T-helper 17 cell (primary cell): ENCODE results near the gene HDAC4. TPM values are rescaled to one million over a fixed set of nuclear protein-coding genes. Genes with fewer than 3 reads are reported as not detected.

Experiments used
- ATAC-seq: fragments of 150-1000 bp; cut with Tn5 transposase; 2 replicates; pipeline ENCODE4 v1.10.0; 2021; ENCODE audit warnings: mild to moderate bottlenecking, moderate library complexity
- DNase-seq, 3 donors: peaks; one replicate each; pipeline versions ENCODE4 v3.0.0 to v3.0.0-alpha.2; 2020 to 2021
- H3K9me3 ChIP-seq: one replicate; pipeline ENCODE4 v1.7.0; 2013; ENCODE audit warnings: low read length, mild to moderate bottlenecking; ENCODE audit not compliant: control insufficient read depth, poor library complexity, severe bottlenecking
- H3K27ac Mint-ChIP-seq: one replicate; pipeline ENCODE4 v1.8.0; 2022; ENCODE audit warnings: mild to moderate bottlenecking, moderate library complexity, mixed read lengths
- H3K27me3 Mint-ChIP-seq: one replicate; pipeline ENCODE4 v1.8.0; 2022; ENCODE audit warnings: mixed read lengths
- H3K36me3 Mint-ChIP-seq: one replicate; pipeline ENCODE4 v1.8.0; 2022; ENCODE audit warnings: low read depth, mixed read lengths
- H3K4me1 Mint-ChIP-seq: one replicate; pipeline ENCODE4 v1.8.0; 2022; ENCODE audit warnings: mild to moderate bottlenecking, mixed read lengths
- H3K4me3 Mint-ChIP-seq: one replicate; pipeline ENCODE4 v1.8.0; 2022; ENCODE audit warnings: mild to moderate bottlenecking, moderate library complexity, mixed read lengths
- total RNA-seq, 4 donors: library from RNA in 2 of 4; stranded (reverse) in 2 of 4; gene quantifications; one replicate each; pipeline ENCODE4 v1.2.3 and lab custom pipeline; 2022 to 2026

The HDAC4 gene
- total RNA-seq, 2 donors from 2014 or later: 78.9 to 79.0 TPM

GRCh38 chr2:239109928-239110545 is 290.8 kb downstream of the HDAC4 start:
- no peak for ATAC-seq
- H3K4me1 Mint-ChIP-seq: no peaks in the 10 kb centered on the region
- H3K4me3 Mint-ChIP-seq: no peak overlapping the region
- DNase-seq: no peak
- no peaks in the 10 kb centered on the region for H3K27me3 Mint-ChIP-seq
- H3K36me3 Mint-ChIP-seq: peaks cover 4% of the 10 kb centered on the region
- H3K27ac Mint-ChIP-seq: no peak overlapping the region
- H3K9me3 ChIP-seq: no peaks in the 10 kb centered on the region

- DNase-seq: no peak
- ATAC-seq: no peak
- Mint-ChIP-seq H3K4me1 (peaks cover 4% of the 10 kb centered on the region), H3K27ac (no peak overlapping the region), H3K27me3 (no peaks in the 10 kb centered on the region), H3K4me3 (no peak overlapping the region), H3K36me3 (peaks cover 6% of the 10 kb centered on the region)
- no peaks in the 10 kb centered on the region for H3K9me3 ChIP-seq
These were observed 291.5 kb downstream of the HDAC4 start for GRCh38 chr2:239109041-239109927.

DNA sequence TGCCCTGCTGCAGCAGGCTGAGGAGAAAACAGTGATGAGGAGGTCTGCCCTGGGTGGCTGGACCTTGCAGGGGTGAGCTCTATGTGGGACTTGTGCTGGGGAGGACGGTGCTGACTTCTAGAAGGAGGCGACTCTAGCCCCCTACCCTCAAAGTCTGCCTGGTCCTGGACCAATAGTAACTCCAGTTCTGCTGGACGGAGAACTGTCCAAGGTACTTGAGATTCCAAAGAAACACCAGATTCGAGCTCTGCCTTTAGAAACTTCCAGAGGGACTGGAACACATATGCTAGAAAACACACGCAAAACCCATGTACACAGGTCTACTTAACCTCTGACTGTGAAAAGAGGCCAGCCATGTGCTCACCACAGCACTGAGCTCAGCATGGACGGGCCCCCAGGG is 292.4 kb downstream of the HDAC4 start:
- peaks cover 6% of the 10 kb centered on the region for H3K36me3 Mint-ChIP-seq
- no peaks in the 10 kb centered on the region for H3K9me3 ChIP-seq
- H3K27ac Mint-ChIP-seq: no peak overlapping the region
- DNase-seq (no peak), ATAC-seq (no peak)
- H3K4me3 Mint-ChIP-seq: no peak overlapping the region
- no peaks in the 10 kb centered on the region for H3K27me3 Mint-ChIP-seq
- H3K4me1 Mint-ChIP-seq: peaks cover 4% of the 10 kb centered on the region

DNA sequence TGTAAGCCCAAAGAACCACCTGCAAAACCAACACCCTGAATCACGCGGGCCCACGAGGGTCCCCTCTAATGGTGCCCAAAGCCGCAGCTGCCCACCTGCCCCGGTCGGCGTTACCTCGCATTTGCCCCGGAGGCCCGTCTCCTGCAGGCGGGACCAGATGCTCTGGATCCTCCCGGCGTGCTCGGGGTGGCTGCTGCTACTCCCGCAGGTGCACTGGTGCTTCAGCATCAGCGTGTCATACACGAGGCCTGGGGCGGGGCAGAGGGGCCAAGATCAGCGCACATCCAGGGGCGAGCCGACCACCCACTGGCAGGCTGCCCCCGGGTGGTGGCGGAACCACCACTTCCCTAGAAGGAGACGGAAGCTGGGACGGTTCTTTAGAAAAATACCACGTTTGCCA is 292.9 kb downstream of the HDAC4 start:
- Mint-ChIP-seq H3K4me1 (peaks cover 4% of the 10 kb centered on the region), H3K4me3 (no peak overlapping the region), H3K36me3 (peaks cover 6% of the 10 kb centered on the region), H3K27me3 (no peaks in the 10 kb centered on the region), H3K27ac (no peak overlapping the region)
- no peaks in the 10 kb centered on the region for H3K9me3 ChIP-seq
- DNase-seq (no peak), ATAC-seq (no peak)

GRCh38 chr2:239106966-239107365 is 293.9 kb downstream of the HDAC4 start:
- peaks cover 4% of the 10 kb centered on the region for H3K4me1 Mint-ChIP-seq
- DNase-seq (no peak), ATAC-seq (no peak)
- H3K9me3 ChIP-seq: no peaks in the 10 kb centered on the region
- H3K4me3 Mint-ChIP-seq: no peak overlapping the region
- H3K27ac Mint-ChIP-seq: peak overlapping the region; percentile 59
- H3K27me3 Mint-ChIP-seq: no peaks in the 10 kb centered on the region
- peaks cover 6% of the 10 kb centered on the region for H3K36me3 Mint-ChIP-seq

DNA sequence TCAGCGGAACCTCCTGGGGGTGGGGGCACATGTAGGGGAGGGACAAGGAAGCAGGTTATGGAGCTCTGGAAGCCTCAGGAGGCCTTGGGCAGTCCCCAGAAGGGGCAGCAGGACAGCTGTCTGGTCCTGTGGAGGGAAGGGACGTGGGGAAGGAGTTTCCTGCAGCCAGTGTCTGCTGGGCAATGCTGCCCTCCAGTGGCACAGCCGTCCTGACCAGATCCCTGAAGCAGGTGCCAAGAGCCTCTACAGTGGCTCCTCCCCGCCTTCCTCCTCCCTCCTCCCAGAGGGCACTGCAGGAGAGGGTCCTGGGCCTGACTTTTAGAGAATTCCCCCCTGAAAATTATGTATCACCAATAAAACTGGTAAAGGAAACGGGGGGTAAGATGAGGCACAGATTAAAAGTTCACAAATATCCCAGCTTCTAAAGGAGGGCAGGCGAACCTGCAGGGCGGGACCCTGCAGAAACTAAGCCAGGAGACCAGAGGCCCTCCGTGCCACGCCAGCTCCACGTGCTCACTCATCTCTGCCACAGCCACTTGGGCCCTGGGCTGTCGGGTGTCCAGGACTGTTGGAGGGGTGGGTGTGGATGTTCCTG is 294.4 kb downstream of the HDAC4 start:
- H3K36me3 Mint-ChIP-seq: peaks cover 6% of the 10 kb centered on the region
- no peak overlapping the region for H3K27ac Mint-ChIP-seq
- no peaks in the 10 kb centered on the region for H3K9me3 ChIP-seq
- H3K4me1 Mint-ChIP-seq: peaks cover 4% of the 10 kb centered on the region
- ATAC-seq: no peak
- H3K27me3 Mint-ChIP-seq: no peaks in the 10 kb centered on the region
- no peak overlapping the region for H3K4me3 Mint-ChIP-seq
- DNase-seq: no peak

GRCh38 chr2:239105234-239105633 is 295.6 kb downstream of the HDAC4 start:
- ATAC-seq (no peak), DNase-seq (no peak)
- no peaks in the 10 kb centered on the region for H3K9me3 ChIP-seq
- Mint-ChIP-seq H3K4me1 (peaks cover 5% of the 10 kb centered on the region), H3K4me3 (no peak overlapping the region), H3K27ac (no peak overlapping the region), H3K27me3 (no peaks in the 10 kb centered on the region), H3K36me3 (peaks cover 5% of the 10 kb centered on the region)

- H3K27me3 Mint-ChIP-seq: no peaks in the 10 kb centered on the region
- peaks cover 6% of the 10 kb centered on the region for H3K36me3 Mint-ChIP-seq
- no peak for DNase-seq
- H3K27ac Mint-ChIP-seq: peak overlapping the region; percentile 41
- no peaks in the 10 kb centered on the region for H3K9me3 ChIP-seq
- H3K4me1 Mint-ChIP-seq: peaks cover 6% of the 10 kb centered on the region
- H3K4me3 Mint-ChIP-seq: no peak overlapping the region
- ATAC-seq: no peak
These were observed 296.0 kb downstream of the HDAC4 start for GRCh38 chr2:239104800-239105199.

DNA sequence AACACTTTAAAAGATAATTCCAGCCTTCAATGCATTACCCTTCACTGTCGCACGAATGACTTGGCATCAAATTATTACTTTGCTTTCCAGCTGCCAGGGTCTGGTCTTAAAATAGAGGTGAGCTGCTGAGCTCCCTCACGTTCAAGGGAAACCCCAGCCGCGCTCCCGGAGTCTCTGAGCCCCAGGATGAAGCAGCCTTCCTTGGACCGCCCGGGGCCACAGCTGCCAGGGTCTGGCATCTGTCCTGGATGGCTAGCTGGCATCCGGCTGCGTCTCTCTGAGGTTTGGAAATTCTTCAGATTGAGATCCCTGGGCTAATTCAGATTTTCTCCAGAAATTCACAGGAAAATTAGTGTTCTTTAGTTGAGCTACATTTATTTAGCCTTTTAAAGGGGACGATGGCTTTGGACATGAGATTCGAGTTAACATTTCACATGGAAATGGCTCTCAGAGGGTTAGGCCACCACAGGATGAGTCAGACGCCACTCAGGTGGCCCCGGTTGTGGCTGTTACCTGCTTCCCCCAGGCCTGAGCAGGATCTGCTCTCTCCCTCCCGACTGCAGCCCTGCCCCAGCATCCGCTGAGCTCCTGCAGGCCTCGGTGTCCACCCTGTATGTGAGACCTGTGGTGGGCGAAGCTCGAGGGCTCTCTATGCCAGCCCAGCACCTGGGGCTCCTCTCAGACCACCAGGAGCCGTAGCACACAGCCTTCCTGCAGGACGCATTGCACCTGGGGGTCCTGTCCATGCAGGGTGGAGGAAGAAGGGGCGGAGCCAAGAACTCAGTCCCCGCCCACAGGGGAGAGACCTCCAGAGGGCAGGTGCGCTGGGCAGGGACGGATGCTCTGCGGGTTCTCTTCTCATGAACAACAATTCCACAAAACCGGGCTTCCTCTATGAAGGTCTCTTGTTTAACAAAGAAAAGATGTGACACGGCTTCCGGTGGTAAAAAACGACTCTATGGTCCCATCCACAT is 297.4 kb downstream of the HDAC4 start:
- DNase-seq (no peak), ATAC-seq (no peak)
- no peaks in the 10 kb centered on the region for H3K9me3 ChIP-seq
- Mint-ChIP-seq H3K36me3 (peaks cover 4% of the 10 kb centered on the region), H3K27ac (no peak overlapping the region), H3K4me1 (peaks cover 8% of the 10 kb centered on the region), H3K27me3 (no peaks in the 10 kb centered on the region), H3K4me3 (no peak overlapping the region)

DNA sequence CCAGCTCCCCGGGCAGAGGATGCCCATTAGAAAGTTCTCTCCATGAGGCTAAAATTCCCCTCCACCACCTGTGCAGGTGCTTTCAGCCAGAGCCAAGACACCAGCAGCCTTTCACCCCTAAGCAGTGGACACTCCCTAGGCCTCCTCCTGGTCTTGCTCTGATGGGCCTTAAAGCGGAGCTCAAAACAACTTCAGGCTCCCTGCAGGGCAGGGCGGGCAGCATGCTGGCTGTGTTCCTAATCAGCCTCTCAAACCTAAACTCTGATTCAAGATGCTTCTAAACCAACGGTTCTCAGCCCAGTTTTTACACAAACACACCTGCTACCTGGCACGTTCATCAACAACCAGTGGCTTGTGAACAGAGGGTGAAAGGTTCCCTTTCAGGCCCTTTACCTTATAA is 298.6 kb downstream of the HDAC4 start:
- no peak for ATAC-seq
- H3K27ac Mint-ChIP-seq: no peak overlapping the region
- H3K9me3 ChIP-seq: no peaks in the 10 kb centered on the region
- H3K27me3 Mint-ChIP-seq: no peaks in the 10 kb centered on the region
- H3K4me3 Mint-ChIP-seq: no peak overlapping the region
- H3K36me3 Mint-ChIP-seq: peaks cover 4% of the 10 kb centered on the region
- H3K4me1 Mint-ChIP-seq: peaks cover 8% of the 10 kb centered on the region
- DNase-seq: no peak

- Mint-ChIP-seq H3K27ac (no peak overlapping the region), H3K4me1 (peaks cover 8% of the 10 kb centered on the region), H3K27me3 (no peaks in the 10 kb centered on the region), H3K36me3 (peaks cover 4% of the 10 kb centered on the region), H3K4me3 (no peak overlapping the region)
- H3K9me3 ChIP-seq: no peaks in the 10 kb centered on the region
- ATAC-seq (no peak), DNase-seq (no peak)
These were observed 299.0 kb downstream of the HDAC4 start for GRCh38 chr2:239101807-239102206.

DNA sequence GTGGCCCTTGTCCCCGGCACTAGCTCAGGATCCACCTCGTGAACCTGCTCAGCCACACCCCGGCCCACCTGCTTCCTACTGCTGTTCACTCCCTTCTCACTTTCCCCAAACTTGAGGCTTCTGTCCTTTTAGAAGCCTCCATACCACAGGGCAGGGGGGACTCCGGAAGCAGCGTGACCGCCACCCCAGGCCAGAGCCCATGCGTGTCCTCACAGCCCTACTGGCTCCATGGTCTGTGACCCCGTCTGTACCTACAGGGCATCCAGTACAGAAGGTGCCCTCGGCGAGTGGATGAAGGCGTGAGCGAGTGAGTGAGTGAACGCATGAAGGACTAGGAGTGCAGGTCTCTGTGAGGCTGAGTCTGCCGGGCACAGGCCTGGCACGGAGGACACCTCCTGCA is 299.7 kb downstream of the HDAC4 start:
- no peaks in the 10 kb centered on the region for H3K9me3 ChIP-seq
- ATAC-seq: no peak
- Mint-ChIP-seq H3K27ac (peak overlapping the region; percentile 41), H3K36me3 (peaks cover 4% of the 10 kb centered on the region), H3K27me3 (no peaks in the 10 kb centered on the region), H3K4me1 (peaks cover 8% of the 10 kb centered on the region), H3K4me3 (no peak overlapping the region)
- DNase-seq: no peak

GRCh38 chr2:239099474-239099873 is 301.3 kb downstream of the HDAC4 start:
- Mint-ChIP-seq H3K27ac (no peak overlapping the region), H3K4me1 (peaks cover 6% of the 10 kb centered on the region), H3K36me3 (peaks cover 2% of the 10 kb centered on the region), H3K4me3 (no peak overlapping the region), H3K27me3 (no peaks in the 10 kb centered on the region)
- ATAC-seq (no peak), DNase-seq (no peak)
- H3K9me3 ChIP-seq: no peaks in the 10 kb centered on the region
